GM10248 (cell line): Measurements from ENCODE around the gene FFAR3.

Experiments
- CTCF ChIA-PET: fragments of 300-600 bp; sonication (Branson Sonifier 250); formaldehyde crosslinking; extraction: SDS; loops from one replicate; lab custom pipeline; 2021; ENCODE audit warnings: antibody characterized with exemption; lab: Yijun Ruan, JAX
- POLR2A ChIA-PET: fragments of 350-650 bp; sonication (Branson Sonifier 250); formaldehyde crosslinking; extraction: SDS; loops from one replicate; lab custom pipeline; 2020; ENCODE audit warnings: antibody characterized with exemption; lab: Yijun Ruan, JAX
- DNase-seq: peaks from one replicate; pipeline ENCODE4 v3.0.0; 2012; ENCODE audit errors: extremely low spot score
- TF ChIP-seq, protein P1 (sequence below): IDR thresholded peaks from 2 replicates; pipeline ENCODE4 v1.5.1; 2012; ENCODE audit warnings: mild to moderate bottlenecking, low read depth; ENCODE audit errors: extremely low read depth, missing control alignments, control extremely low read depth

FFAR3 gene

DNA sequence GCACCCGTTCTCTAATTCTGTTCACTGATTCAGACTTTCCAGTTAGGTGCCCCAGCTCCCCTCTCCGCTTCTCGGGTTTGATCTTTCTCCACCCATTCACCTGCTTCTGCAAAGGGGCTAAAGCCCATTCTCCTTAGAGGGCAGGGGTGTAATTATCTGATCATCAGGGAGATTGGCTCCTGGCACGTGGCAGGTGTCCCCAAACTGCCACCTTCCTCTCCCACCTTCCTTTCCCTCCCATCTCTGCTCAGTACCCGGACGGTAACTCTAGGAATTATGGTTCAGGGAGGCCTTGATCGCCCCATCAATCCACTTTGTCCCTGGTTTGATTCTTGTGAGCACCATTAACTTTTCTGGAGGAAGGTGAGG lies 10.3 kb upstream of the FFAR3 start:
- TF ChIP-seq, protein P1, sequence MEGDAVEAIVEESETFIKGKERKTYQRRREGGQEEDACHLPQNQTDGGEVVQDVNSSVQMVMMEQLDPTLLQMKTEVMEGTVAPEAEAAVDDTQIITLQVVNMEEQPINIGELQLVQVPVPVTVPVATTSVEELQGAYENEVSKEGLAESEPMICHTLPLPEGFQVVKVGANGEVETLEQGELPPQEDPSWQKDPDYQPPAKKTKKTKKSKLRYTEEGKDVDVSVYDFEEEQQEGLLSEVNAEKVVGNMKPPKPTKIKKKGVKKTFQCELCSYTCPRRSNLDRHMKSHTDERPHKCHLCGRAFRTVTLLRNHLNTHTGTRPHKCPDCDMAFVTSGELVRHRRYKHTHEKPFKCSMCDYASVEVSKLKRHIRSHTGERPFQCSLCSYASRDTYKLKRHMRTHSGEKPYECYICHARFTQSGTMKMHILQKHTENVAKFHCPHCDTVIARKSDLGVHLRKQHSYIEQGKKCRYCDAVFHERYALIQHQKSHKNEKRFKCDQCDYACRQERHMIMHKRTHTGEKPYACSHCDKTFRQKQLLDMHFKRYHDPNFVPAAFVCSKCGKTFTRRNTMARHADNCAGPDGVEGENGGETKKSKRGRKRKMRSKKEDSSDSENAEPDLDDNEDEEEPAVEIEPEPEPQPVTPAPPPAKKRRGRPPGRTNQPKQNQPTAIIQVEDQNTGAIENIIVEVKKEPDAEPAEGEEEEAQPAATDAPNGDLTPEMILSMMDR = no peak
- ChIA-PET CTCF (interaction anchor here (1.4 to 5.8 kb wide), 4 partner anchors 8 to 162 kb away, joined by 3 to 26 read pairs (median 4); no protein-coding TSS in a partner anchor), POLR2A (interaction anchor here (0.7 to 1.7 kb wide), 4 partner anchors 10 to 17 kb away, joined by 3 to 16 read pairs (median 4); no protein-coding TSS in a partner anchor)
- no peak for DNase-seq

DNA sequence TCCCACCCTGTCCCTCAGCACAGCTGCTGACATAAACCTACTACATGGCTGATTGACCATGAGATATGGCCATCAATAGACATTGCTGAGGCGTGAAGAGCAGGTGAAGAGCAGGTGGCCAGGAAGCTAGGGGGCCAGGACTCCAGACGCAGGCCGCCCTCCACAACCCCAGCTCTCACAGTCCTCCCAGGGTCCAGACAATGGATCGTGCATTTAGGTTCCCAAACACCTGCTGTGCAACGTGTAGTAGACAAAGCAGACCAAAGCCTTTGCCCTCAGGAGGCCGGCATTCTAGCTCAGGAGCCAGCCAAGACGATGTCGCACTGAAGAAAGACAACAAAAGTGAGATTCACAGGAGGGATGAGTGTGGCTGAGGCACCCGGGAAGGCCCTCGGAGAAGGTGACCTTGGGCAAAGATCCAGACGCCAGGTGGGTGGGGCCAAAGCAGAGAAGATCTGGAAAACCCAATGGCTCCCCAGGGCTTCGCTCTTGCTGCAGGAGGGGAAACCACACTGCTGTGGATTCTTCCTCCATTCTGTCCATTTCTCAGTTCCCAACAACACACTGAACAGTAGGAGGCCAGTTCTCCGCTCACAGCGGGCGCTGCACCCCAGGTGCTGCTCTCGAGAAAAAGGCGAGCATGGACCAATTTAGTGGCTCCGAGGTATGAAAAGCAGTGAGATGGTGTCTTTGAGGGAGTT lies 9.2 kb upstream of the FFAR3 start:
- peak; percentile 17 for DNase-seq
- ChIA-PET POLR2A (interaction anchor here (1.1 kb wide), 1 partner anchor 123 kb away, joined by 3 read pairs; no protein-coding TSS in a partner anchor), CTCF (interaction anchor here (0.9 to 5.8 kb wide), 6 partner anchors 17 to 146 kb away, joined by 3 to 26 read pairs (median 4); no protein-coding TSS in a partner anchor)
- TF ChIP-seq, protein P1 = no peak

DNA sequence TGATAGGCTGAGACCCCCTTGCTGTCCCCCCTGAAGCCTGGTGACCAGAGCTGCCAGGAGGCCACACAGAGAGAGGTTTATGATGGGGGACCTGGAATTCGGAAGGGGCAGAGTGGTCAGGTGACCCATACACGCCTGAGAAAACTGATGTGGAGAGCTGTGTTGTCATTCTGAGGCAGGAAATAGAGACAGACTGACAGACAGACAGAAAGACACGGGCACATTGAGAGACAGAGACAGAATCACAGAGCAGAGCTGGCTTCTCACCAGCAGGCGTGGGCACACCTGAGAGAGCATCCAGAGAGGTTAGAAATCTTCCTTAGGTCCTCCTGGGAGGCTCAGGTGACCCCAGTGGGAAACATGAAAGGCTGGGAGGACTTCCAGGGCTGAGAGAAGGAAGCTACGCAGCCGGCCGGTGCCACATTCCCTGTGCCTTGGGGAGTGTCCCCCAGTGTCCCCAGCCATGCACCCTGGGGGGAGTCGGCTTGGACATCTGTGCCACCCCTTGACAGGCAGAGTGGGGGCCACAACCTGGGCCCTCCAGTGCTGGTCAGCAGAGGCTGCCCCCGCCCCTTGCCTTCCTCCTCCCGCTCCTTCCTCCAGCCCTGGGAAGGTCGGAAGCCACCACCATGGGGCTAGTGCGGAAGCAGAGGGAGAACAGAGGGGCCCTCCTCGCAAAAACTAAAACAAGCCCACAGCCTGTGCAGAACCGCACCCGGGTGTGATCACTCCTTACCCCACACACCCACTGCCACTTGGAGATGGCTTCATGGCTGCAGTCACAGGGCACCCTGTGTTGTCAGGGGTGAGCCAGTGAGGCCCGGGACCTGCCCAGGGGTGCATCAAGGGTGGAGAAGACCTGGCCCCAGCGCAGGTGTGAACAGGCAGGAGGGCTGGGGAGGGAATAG lies 8.4 kb upstream of the FFAR3 start:
- POLR2A ChIA-PET = interaction anchor here (1.1 kb wide), 1 partner anchor 122 kb away, joined by 3 read pairs; no protein-coding TSS in a partner anchor
- DNase-seq = peak; percentile 13
- TF ChIP-seq, protein P1 = no peak
- CTCF ChIA-PET = interaction anchor here (0.9 to 2.0 kb wide), 7 partner anchors 12 to 146 kb away, joined by 3 to 11 read pairs (median 4); no protein-coding TSS in a partner anchor

GRCh38 chr19:35350591-35350990 lies 7.7 kb upstream of the FFAR3 start:
- peak; percentile 20 for DNase-seq
- CTCF ChIA-PET = interaction anchor here (0.7 to 2.0 kb wide), 5 partner anchors 10 to 144 kb away, joined by 3 to 9 read pairs (median 3); no protein-coding TSS in a partner anchor
- POLR2A ChIA-PET = interaction anchor here (0.8 kb wide), 1 partner anchor 13 kb away, joined by 3 read pairs; no protein-coding TSS in a partner anchor

GRCh38 chr19:35351411-35352176 lies 6.7 kb upstream of the FFAR3 start:
- ChIA-PET POLR2A (interaction anchor here (0.8 kb wide), 1 partner anchor 12 kb away, joined by 3 read pairs; no protein-coding TSS in a partner anchor), CTCF (interaction anchor here (0.8 to 7.2 kb wide), 17 partner anchors 11 to 180 kb away, joined by 3 to 125 read pairs (median 9); no protein-coding TSS in a partner anchor)
- TF ChIP-seq, protein P1 = no peak
- peak; percentile 11 for DNase-seq

More at GRCh38 chr19:35350591-35350990, 7.7 kb upstream of the FFAR3 start:
- TF ChIP-seq, protein P1 = no peak

GRCh38 chr19:35352177-35352447 lies 6.1 kb upstream of the FFAR3 start:
- TF ChIP-seq, protein P1 = no peak
- POLR2A ChIA-PET = interaction anchor here (0.6 kb wide), 1 partner anchor 91 kb away, joined by 5 read pairs; no protein-coding TSS in a partner anchor
- CTCF ChIA-PET = interaction anchor here (1.1 to 7.2 kb wide), 33 partner anchors 10 to 239 kb away, joined by 3 to 125 read pairs (median 8); partner anchors contain the start of gene FFAR2
- no peak for DNase-seq
